Activated CD4-positive, alpha-beta T cell treated with anti-CD3 and anti-CD28 coated beads for 36 hours (primary cell): ENCODE data around the gene SARS2. TPM values are rescaled to one million over a fixed set of nuclear protein-coding genes. Genes with fewer than 3 reads are reported as not detected.

Experiments
- ATAC-seq: fragments of 200-7000 bp; cut with Tn5 transposase; one replicate; pipeline ENCODE4 v1.10.0; 2021; ENCODE audit warnings: mild to moderate bottlenecking, moderate library complexity
- CTCF ChIA-PET: fragments of 350-600 bp; sonication (Branson Sonifier 250); formaldehyde crosslinking; loops from one replicate; lab custom pipeline; 2021; ENCODE audit warnings: antibody characterized with exemption; lab: Charles Lee
- POLR2A ChIA-PET: fragments of 350-600 bp; sonication (Branson Sonifier 250); formaldehyde crosslinking; loops from one replicate; lab custom pipeline; 2021; ENCODE audit warnings: antibody characterized with exemption, inconsistent platforms; lab: Charles Lee
- DNase-seq: peaks from one replicate; pipeline ENCODE4 v3.0.0-alpha.2; 2020
- H3K27ac Mint-ChIP-seq: one replicate; pipeline ENCODE4 v1.8.0; 2021; ENCODE audit warnings: mixed read lengths
- H3K27me3 Mint-ChIP-seq: one replicate; pipeline ENCODE4 v1.8.0; 2021; ENCODE audit warnings: mixed read lengths
- H3K36me3 Mint-ChIP-seq: one replicate; pipeline ENCODE4 v1.8.0; 2021; ENCODE audit warnings: low read depth, mixed read lengths
- H3K4me1 Mint-ChIP-seq: one replicate; pipeline ENCODE4 v1.8.0; 2021; ENCODE audit warnings: mixed read lengths
- H3K4me3 Mint-ChIP-seq: one replicate; pipeline ENCODE4 v1.8.0; 2021; ENCODE audit warnings: mild to moderate bottlenecking, moderate library complexity, mixed read lengths
- H3K9me3 Mint-ChIP-seq: one replicate; pipeline ENCODE4 v1.8.0; 2021; ENCODE audit warnings: low read depth, mixed read lengths
- intact Hi-C, 2 experiments: fragments of 100-400 bp; cut with DNase I in 1 of 2; cut with micrococcal nuclease in 1 of 2; formaldehyde crosslinking; loops; one replicate each; pipeline versions ENCODE4 v1.14.2 to v1.15.1; 2022 to 2024; cut with DNase I, micrococcal nuclease
- total RNA-seq, 2 experiments: library from RNA; stranded (reverse); gene quantifications; one replicate each; pipeline ENCODE4 v1.2.3, GENCODE V29; 2021

SARS2 gene
- total RNA-seq, 2 experiments from 2014 or later, result 36.7 to 39.4 TPM

GRCh38 chr19:38901683-38902082, 28.9 kb downstream of the SARS2 start:
- ChIA-PET CTCF (interaction anchor here (1.0 to 2.4 kb wide), 2 partner anchors 29 to 32 kb away, joined by 3 to 23 read pairs; partner anchors contain the start of genes MRPS12 and SARS2), POLR2A (no interaction called here)
- no peaks in the 10 kb centered on the region for H3K9me3 Mint-ChIP-seq
- DNase-seq (no peak), ATAC-seq (no peak)
- no peaks in the 10 kb centered on the region for H3K27me3 Mint-ChIP-seq
- H3K4me1 Mint-ChIP-seq, result peaks cover 40% of the 10 kb centered on the region
- H3K4me3 Mint-ChIP-seq, result peak overlapping the region; percentile 88
- H3K36me3 Mint-ChIP-seq, result peaks cover 28% of the 10 kb centered on the region
- H3K27ac Mint-ChIP-seq, result no peak overlapping the region
- intact Hi-C loops, result no loop called here

DNA sequence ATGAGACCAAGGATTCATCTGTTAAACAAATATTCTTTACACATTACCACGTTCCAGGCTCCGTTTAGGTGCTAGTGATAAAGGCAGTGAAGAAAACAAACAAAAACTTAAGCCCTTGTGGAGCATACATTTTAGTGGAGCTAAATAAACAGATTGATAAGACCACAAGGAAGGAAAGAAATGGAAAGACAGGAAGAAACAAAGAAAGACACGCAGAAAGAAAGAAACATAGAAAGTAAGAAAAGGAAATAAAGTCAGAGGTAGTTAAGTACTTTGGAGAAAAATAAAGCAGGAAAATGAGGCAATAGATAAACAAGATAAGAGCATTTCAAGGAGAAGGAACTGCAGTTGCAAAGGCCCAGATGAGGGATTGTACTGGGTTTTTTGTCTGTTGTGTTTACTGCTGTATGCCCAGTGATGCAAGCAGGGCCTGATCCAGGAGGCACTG, 29.8 kb downstream of the SARS2 start:
- no peaks in the 10 kb centered on the region for H3K27me3 Mint-ChIP-seq
- H3K4me1 Mint-ChIP-seq, result peaks cover 40% of the 10 kb centered on the region
- intact Hi-C loops, result no loop called here
- peak overlapping the region; percentile 27 for H3K27ac Mint-ChIP-seq
- DNase-seq (no peak), ATAC-seq (no peak)
- H3K9me3 Mint-ChIP-seq, result no peaks in the 10 kb centered on the region
- ChIA-PET POLR2A (interaction anchor here (0.6 to 1.8 kb wide), 4 partner anchors 30 to 152 kb away, joined by 3 to 13 read pairs (median 8); partner anchors contain the start of genes MRPS12 and SARS2), CTCF (interaction anchor here (0.6 to 2.4 kb wide), 7 partner anchors 13 to 409 kb away, joined by 3 to 23 read pairs (median 3); partner anchors contain the start of genes MRPS12 and SARS2)
- H3K36me3 Mint-ChIP-seq, result peaks cover 28% of the 10 kb centered on the region
- peak overlapping the region; percentile 88 for H3K4me3 Mint-ChIP-seq

GRCh38 chr19:38900202-38900629, 30.3 kb downstream of the SARS2 start:
- no peaks in the 10 kb centered on the region for H3K9me3 Mint-ChIP-seq
- peak overlapping the region; percentile 88 for H3K4me3 Mint-ChIP-seq
- DNase-seq (no peak), ATAC-seq (no peak)
- POLR2A ChIA-PET, result interaction anchor here (0.6 to 1.8 kb wide), 7 partner anchors 31 to 851 kb away, joined by 3 to 13 read pairs (median 4); partner anchors contain the start of genes MRPS12, RPS16 and SARS2
- H3K36me3 Mint-ChIP-seq, result peaks cover 24% of the 10 kb centered on the region
- CTCF ChIA-PET, result interaction anchor here (0.6 to 2.4 kb wide), 8 partner anchors 12 to 1905 kb away, joined by 3 to 23 read pairs (median 3); partner anchors contain the start of genes MRPS12 and SARS2
- no peaks in the 10 kb centered on the region for H3K27me3 Mint-ChIP-seq
- intact Hi-C loops, result no loop called here
- H3K27ac Mint-ChIP-seq, result peak overlapping the region; percentile 86
- peaks cover 40% of the 10 kb centered on the region for H3K4me1 Mint-ChIP-seq

DNA sequence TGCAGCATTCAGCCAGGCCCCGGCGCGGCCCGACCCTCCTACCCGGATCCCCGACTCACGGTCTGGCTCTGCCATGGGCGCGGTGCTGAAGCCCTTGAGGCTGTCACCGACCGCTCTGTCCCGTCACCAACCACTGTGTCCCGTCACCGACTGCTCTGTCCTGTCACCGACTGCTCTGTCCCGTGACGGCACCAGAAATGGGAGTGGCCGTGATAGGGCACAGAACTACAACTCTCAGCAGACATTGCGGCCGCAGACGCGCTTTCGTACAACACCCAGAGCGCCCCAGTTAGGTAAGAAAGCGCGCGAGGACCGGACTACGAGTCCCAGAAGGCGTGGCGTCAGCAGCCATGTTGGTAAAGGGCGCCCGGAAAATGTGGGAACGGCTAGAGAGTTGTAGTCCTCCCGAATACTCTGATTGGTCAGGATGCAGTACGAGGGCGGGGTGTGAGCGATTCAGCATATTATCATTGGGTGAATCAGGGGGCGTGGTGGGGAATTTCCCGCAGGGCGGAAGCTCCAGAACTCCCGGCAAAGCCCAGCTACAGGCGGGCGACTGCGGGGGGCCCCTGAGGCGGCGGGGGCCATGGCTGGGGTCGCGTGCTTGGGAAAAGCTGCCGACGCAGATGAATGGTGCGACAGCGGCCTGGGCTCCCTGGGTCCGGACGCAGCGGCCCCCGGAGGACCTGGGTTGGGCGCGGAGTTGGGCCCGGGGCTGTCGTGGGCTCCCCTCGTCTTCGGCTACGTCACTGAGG, 30.9 kb downstream of the SARS2 start, which contains the start of the genes NFKBIB and SIRT2:
Gene NFKBIB (plus strand): TSS at position 523 of the 755 bp plus-strand sequence. CDS start 64 bp downstream, at position 587.
Gene SIRT2 (minus strand): TSS at position 172 of the 755 bp plus-strand sequence. CDS start 97 bp downstream, at position 75.
- Mint-ChIP-seq H3K4me3 (peak within 1 kb of the TSS; percentile 88), H3K4me1 (peaks cover 40% of the 10 kb centered on the region), H3K9me3 (no peaks in the 10 kb centered on the region), H3K36me3 (peaks cover 20% of the 10 kb centered on the region), H3K27ac (peak within 1 kb of the TSS; percentile 91), H3K27me3 (no peaks in the 10 kb centered on the region)
- ATAC-seq (peak; percentile 93), DNase-seq (peak; percentile 100)
- intact Hi-C loops, result loop anchor here (1.0 kb wide), 13 partner anchors 21 to 563 kb away; partner anchors contain the start of genes ECH1 (in 2 of the 2), MRPS12 (in 2 of the 2), SARS2 (in 2 of the 2) and ACTN4 (in 1 of the 2)
- CTCF ChIA-PET, result interaction anchor here (0.5 to 2.4 kb wide), 8 partner anchors 12 to 1906 kb away, joined by 3 to 23 read pairs (median 3); partner anchors contain the start of genes MRPS12 and SARS2
- POLR2A ChIA-PET, result interaction anchor here (0.6 to 1.8 kb wide), 6 partner anchors 31 to 850 kb away, joined by 3 to 13 read pairs (median 4); partner anchors contain the start of genes MRPS12, RPS16 and SARS2

GRCh38 chr19:38898788-38899446, 31.6 kb downstream of the SARS2 start:
- Mint-ChIP-seq H3K4me3 (peak overlapping the region; percentile 88), H3K27me3 (no peaks in the 10 kb centered on the region), H3K27ac (peak overlapping the region; percentile 91), H3K9me3 (no peaks in the 10 kb centered on the region), H3K4me1 (peaks cover 35% of the 10 kb centered on the region), H3K36me3 (peaks cover 13% of the 10 kb centered on the region)
- ATAC-seq (no peak), DNase-seq (no peak)
- intact Hi-C loops, result loop anchor here (1.0 kb wide), 13 partner anchors 21 to 563 kb away; partner anchors contain the start of genes ECH1 (in 2 of the 2), MRPS12 (in 2 of the 2), SARS2 (in 2 of the 2) and ACTN4 (in 1 of the 2)
- POLR2A ChIA-PET, result no interaction called here
- CTCF ChIA-PET, result interaction anchor here (3.2 kb wide), 1 partner anchor 11 kb away, joined by 12 read pairs; no protein-coding TSS in a partner anchor

DNA sequence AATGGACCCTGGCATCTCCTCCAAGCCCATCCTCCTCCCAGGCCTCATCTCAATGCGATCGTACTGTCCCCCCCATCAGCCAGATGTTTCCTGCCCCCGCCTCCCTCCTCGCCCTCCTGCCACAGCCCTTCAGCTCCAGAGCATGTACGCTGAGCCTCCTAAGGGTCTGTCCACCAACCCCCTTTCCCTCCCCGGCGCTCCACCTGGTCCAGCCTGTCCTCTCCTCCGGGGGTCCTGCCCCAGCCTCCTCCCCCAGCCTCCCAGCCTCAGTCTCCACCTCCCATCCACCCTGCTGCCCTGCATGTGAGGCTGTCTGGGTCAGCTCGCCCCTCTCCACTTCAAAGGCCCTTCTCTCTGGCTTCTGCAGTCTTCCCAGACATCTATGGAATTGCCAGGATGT, 35.6 kb downstream of the SARS2 start:
- Mint-ChIP-seq H3K36me3 (peaks cover 3% of the 10 kb centered on the region), H3K4me3 (no peak overlapping the region), H3K4me1 (peaks cover 16% of the 10 kb centered on the region), H3K27me3 (no peaks in the 10 kb centered on the region), H3K9me3 (no peaks in the 10 kb centered on the region), H3K27ac (no peak overlapping the region)
- ATAC-seq (no peak), DNase-seq (no peak)
- ChIA-PET POLR2A (no interaction called here), CTCF (interaction anchor here (0.6 kb wide), 1 partner anchor 261 kb away, joined by 3 read pairs; no protein-coding TSS in a partner anchor)
- intact Hi-C loops, result no loop called here

- POLR2A ChIA-PET, result no interaction called here
- H3K4me1 Mint-ChIP-seq, result peaks cover 8% of the 10 kb centered on the region
- H3K9me3 Mint-ChIP-seq, result no peaks in the 10 kb centered on the region
Observed at GRCh38 chr19:38893341-38893771, 37.2 kb downstream of the SARS2 start.

DNA sequence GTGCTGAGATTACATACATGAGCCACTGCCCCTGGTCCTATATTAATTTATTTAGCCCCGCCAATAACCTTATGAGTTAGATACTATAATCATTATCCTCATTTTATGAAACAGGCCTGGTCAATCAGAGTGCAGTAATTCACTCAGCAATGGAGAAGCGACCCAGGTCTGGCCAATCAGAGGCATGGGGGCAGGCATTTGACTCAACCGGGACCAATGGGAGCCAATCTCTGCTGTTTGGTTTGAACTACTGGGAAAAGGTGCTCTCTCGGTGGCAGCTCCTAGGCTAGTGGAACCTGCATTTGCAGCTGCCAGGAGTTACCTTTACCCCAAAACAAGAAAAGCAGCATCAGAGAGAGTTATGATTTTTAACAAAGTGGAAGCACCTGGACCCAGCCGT, 37.7 kb downstream of the SARS2 start:
- ATAC-seq (no peak), DNase-seq (no peak)
- peaks cover 3% of the 10 kb centered on the region for H3K36me3 Mint-ChIP-seq
- no peak overlapping the region for H3K27ac Mint-ChIP-seq
- ChIA-PET POLR2A (no interaction called here), CTCF (interaction anchor here (0.7 kb wide), 1 partner anchor 476 kb away, joined by 3 read pairs; no protein-coding TSS in a partner anchor)
- no peaks in the 10 kb centered on the region for H3K9me3 Mint-ChIP-seq
- no peak overlapping the region for H3K4me3 Mint-ChIP-seq
- peaks cover 5% of the 10 kb centered on the region for H3K4me1 Mint-ChIP-seq
- H3K27me3 Mint-ChIP-seq, result no peaks in the 10 kb centered on the region
- intact Hi-C loops, result no loop called here

More at GRCh38 chr19:38893341-38893771, 37.2 kb downstream of the SARS2 start:
- intact Hi-C loops, result no loop called here
- no peaks in the 10 kb centered on the region for H3K27me3 Mint-ChIP-seq
- DNase-seq (no peak), ATAC-seq (no peak)
- peaks cover 3% of the 10 kb centered on the region for H3K36me3 Mint-ChIP-seq
- H3K4me3 Mint-ChIP-seq, result no peak overlapping the region
- no peak overlapping the region for H3K27ac Mint-ChIP-seq
- CTCF ChIA-PET, result interaction anchor here (0.7 kb wide), 1 partner anchor 475 kb away, joined by 3 read pairs; no protein-coding TSS in a partner anchor

GRCh38 chr19:38891771-38892170, 38.8 kb downstream of the SARS2 start:
- POLR2A ChIA-PET, result no interaction called here
- intact Hi-C loops, result no loop called here
- H3K27me3 Mint-ChIP-seq, result no peaks in the 10 kb centered on the region

GRCh38 chr19:38890686-38891085, 39.9 kb downstream of the SARS2 start:
- intact Hi-C loops, result no loop called here
- ATAC-seq (no peak), DNase-seq (no peak)
- Mint-ChIP-seq H3K27me3 (no peaks in the 10 kb centered on the region), H3K4me3 (no peak overlapping the region), H3K36me3 (peaks cover 3% of the 10 kb centered on the region), H3K4me1 (no peaks in the 10 kb centered on the region), H3K27ac (no peak overlapping the region), H3K9me3 (no peaks in the 10 kb centered on the region)
- CTCF ChIA-PET, result interaction anchor here (0.6 kb wide), 1 partner anchor 160 kb away, joined by 4 read pairs; no protein-coding TSS in a partner anchor
- POLR2A ChIA-PET, result no interaction called here

More at GRCh38 chr19:38891771-38892170, 38.8 kb downstream of the SARS2 start:
- CTCF ChIA-PET, result interaction anchor here (0.6 kb wide), 1 partner anchor 244 kb away, joined by 3 read pairs; the partner anchor contains the start of gene ACTN4
- ATAC-seq (no peak), DNase-seq (no peak)
- Mint-ChIP-seq H3K4me3 (no peak overlapping the region), H3K4me1 (no peaks in the 10 kb centered on the region), H3K27ac (no peak overlapping the region), H3K36me3 (peaks cover 3% of the 10 kb centered on the region), H3K9me3 (no peaks in the 10 kb centered on the region)
